GM20000 (cell line): Measurements from ENCODE around the gene CFAP206.

Experiments used
- DNase-seq: peaks from one replicate; pipeline ENCODE4 v3.0.0; 2012; ENCODE audit warnings: low spot score
- TF ChIP-seq, protein P1 (sequence below): IDR thresholded peaks from 2 replicates; pipeline ENCODE4 v1.5.1; 2012; ENCODE audit warnings: mild to moderate bottlenecking, control low read depth; ENCODE audit errors: extremely low read depth, missing control alignments

The CFAP206 gene

GRCh38 chr6:87378947-87379346 is 28.8 kb upstream of the CFAP206 start:
- DNase-seq: no peak
- TF ChIP-seq, protein P1, sequence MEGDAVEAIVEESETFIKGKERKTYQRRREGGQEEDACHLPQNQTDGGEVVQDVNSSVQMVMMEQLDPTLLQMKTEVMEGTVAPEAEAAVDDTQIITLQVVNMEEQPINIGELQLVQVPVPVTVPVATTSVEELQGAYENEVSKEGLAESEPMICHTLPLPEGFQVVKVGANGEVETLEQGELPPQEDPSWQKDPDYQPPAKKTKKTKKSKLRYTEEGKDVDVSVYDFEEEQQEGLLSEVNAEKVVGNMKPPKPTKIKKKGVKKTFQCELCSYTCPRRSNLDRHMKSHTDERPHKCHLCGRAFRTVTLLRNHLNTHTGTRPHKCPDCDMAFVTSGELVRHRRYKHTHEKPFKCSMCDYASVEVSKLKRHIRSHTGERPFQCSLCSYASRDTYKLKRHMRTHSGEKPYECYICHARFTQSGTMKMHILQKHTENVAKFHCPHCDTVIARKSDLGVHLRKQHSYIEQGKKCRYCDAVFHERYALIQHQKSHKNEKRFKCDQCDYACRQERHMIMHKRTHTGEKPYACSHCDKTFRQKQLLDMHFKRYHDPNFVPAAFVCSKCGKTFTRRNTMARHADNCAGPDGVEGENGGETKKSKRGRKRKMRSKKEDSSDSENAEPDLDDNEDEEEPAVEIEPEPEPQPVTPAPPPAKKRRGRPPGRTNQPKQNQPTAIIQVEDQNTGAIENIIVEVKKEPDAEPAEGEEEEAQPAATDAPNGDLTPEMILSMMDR: no peak

- DNase-seq: no peak
These were observed 24.9 kb upstream of the CFAP206 start for GRCh38 chr6:87382861-87383260.

DNA sequence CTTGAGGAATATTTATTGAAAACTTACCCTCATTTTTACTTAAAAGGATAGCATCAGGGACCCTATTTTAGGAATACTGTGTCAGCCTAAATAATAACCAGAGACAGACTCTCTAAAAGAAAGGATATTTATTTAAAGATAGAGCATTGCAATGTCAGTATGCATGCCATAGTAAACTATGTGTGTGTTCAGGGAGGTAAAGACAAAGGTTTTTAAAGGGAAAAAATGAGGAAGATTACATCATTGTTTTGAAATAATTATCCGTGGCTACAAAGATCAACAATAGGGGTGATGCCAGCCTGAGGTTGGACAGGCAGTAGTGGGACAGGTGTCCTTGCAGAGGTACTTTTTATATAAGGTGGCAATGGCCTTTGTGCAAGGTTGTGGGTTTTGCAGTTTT is 23.7 kb upstream of the CFAP206 start:
- no peak for DNase-seq
- TF ChIP-seq, protein P1: no peak

More at GRCh38 chr6:87382861-87383260, 24.9 kb upstream of the CFAP206 start:
- TF ChIP-seq, protein P1: no peak

DNA sequence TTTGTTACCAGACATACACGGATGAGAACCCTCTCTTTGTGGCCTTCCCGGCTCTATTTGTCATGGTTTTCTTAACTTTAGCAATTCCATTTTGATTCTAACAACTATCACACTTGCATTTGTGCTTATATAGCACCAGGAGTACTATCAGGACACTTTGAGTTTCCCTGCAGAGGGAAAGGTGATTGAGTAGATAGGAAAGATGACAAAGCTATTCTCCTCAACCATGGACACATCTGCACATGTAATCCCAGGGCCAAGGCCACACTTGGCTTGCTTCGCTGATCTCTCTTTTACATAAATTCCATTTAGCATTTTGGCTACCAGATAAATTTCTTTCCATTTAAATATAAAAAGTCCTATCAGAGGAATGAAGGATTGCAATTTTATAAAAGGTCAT is 23.3 kb upstream of the CFAP206 start:
- no peak for DNase-seq
- TF ChIP-seq, protein P1: no peak

DNA sequence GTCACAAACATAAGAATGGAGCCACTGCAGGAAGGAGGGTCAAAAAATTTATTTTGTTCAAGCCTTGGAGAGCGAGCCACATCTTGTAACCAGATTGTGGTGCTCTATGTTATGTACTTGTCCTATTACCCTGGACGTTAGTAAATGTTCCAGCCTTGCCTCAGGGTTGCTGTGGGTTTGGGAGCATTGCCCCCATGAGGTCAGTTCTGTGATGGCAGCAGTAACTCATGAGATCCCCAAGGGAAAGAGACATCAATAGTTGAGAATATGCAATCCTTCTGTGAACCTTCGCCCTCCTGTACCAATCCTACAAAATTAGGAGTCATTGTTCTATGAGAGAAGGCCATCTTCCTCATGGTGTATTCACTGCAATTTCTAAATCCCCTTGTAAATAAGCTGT is 16.4 kb upstream of the CFAP206 start:
- peak; percentile 48 for DNase-seq

GRCh38 chr6:87393026-87393622 is 14.6 kb upstream of the CFAP206 start:
- peak; percentile 45 for DNase-seq
- TF ChIP-seq, protein P1: peak; percentile 35

More for the DNA sequence above, 16.4 kb upstream of the CFAP206 start:
- TF ChIP-seq, protein P1: peak; percentile 37

- TF ChIP-seq, protein P1: no peak
- no peak for DNase-seq
These were observed 12.3 kb upstream of the CFAP206 start for GRCh38 chr6:87395431-87395830.
